A549 (cell line): Measurements from ENCODE around the gene LEFTY1. TPM values are rescaled to one million over a fixed set of nuclear protein-coding genes. Genes with fewer than 3 reads are reported as not detected.

Experiments
- ATAC-seq, 2 experiments: fragments of 200-7000 bp in 1 of 2; fragments of >200 bp in 1 of 2; cut with Nextera tagmentation in 1 of 2; cut with Tn5 transposase in 1 of 2; 3 replicates each; pipeline versions ENCODE4 v1.8.0 to v1.9.1; 2018 to 2020; ENCODE audit warnings: mild to moderate bottlenecking in 1 of 2, moderate library complexity in 1 of 2
- CTCF ChIA-PET: fragments of 300-600 bp; sonication (Branson Sonifier 250); formaldehyde crosslinking; extraction: SDS; loops from one replicate; lab custom pipeline; 2021; ENCODE audit warnings: antibody characterized with exemption, inconsistent platforms; lab: Yijun Ruan, JAX
- POLR2A ChIA-PET: fragments of 350-600 bp; formaldehyde crosslinking; extraction: SDS; loops from one replicate; lab custom pipeline; 2021; ENCODE audit warnings: antibody characterized with exemption, inconsistent platforms; lab: Yijun Ruan, JAX
- DNase-seq, 2 experiments: peaks; one replicate each; pipeline versions ENCODE4 v3.0.0 to v3.0.0-alpha.2; 2011 to 2016; ENCODE audit warnings: low read depth in 1 of 2, low spot score in 1 of 2
- FAIRE-seq: peaks from 2 replicates; lab custom pipeline; 2011; peaks lifted over from hg19 to GRCh38; lab: Jason Lieb, UNC
- H3K27ac ChIP-seq, 2 experiments: fragments of >200 bp; sonication (Bioruptor Twin); formaldehyde crosslinking; 3 replicates each; pipeline ENCODE4 v1.5.1; 2016 to 2017
- H3K4me1 ChIP-seq: fragments of >200 bp; sonication (Bioruptor Twin); formaldehyde crosslinking; 3 replicates; pipeline ENCODE4 v1.6.1; 2016
- H3K4me2 ChIP-seq: fragments of >200 bp; sonication (Bioruptor Twin); formaldehyde crosslinking; 3 replicates; pipeline ENCODE4 v1.6.1; 2016
- H3K4me3 ChIP-seq: fragments of >200 bp; sonication (Bioruptor Twin); formaldehyde crosslinking; 3 replicates; pipeline ENCODE4 v1.5.1; 2016
- H3K9me3 ChIP-seq: fragments of >200 bp; sonication (Bioruptor Twin); formaldehyde crosslinking; 3 replicates; pipeline ENCODE4 v1.6.1; 2016
- CEBPB ChIP-seq, 2 experiments: fragments of >200 bp in 1 of 2; sonication (Bioruptor Twin) in 1 of 2; formaldehyde crosslinking in 1 of 2; IDR thresholded peaks; 2 replicates each; pipeline ENCODE4 v1.6.1; 2012 to 2016
- FOSB ChIP-seq: fragments of 250-450 bp; sonication (Bioruptor Pico); IDR thresholded peaks from 2 replicates; pipeline ENCODE4 v1.5.0; 2020; ENCODE audit warnings: mild to moderate bottlenecking, moderate library complexity
- FOSL2 ChIP-seq, 2 experiments: fragments of 450-650 bp in 1 of 2; fragments of >200 bp in 1 of 2; sonication (Bioruptor Twin) in 1 of 2; formaldehyde crosslinking; IDR thresholded peaks; 2 replicates each; pipeline versions ENCODE4 v1.5.0 to v1.6.1; 2016 to 2020; ENCODE audit warnings: mild to moderate bottlenecking in 1 of 2, moderate library complexity in 1 of 2
- FOXS1 ChIP-seq: fragments of 250-450 bp; sonication (Bioruptor Pico); IDR thresholded peaks from 2 replicates; pipeline ENCODE4 v1.5.0; 2020; ENCODE audit warnings: mild to moderate bottlenecking, moderate library complexity
- HEYL ChIP-seq: fragments of 250-450 bp; sonication (Bioruptor Pico); IDR thresholded peaks from 2 replicates; pipeline ENCODE4 v1.8.0; 2021; ENCODE audit warnings: mild to moderate bottlenecking, moderate library complexity
- HOXB13 ChIP-seq: fragments of 250-450 bp; sonication (Bioruptor Pico); IDR thresholded peaks from 2 replicates; pipeline ENCODE4 v1.5.0; 2020; ENCODE audit warnings: low read depth, mild to moderate bottlenecking, moderate library complexity
- HOXB5 ChIP-seq: fragments of 250-450 bp; sonication (Bioruptor Pico); IDR thresholded peaks from 2 replicates; pipeline ENCODE4 v1.5.0; 2020; ENCODE audit warnings: mild to moderate bottlenecking, moderate library complexity
- JUNB ChIP-seq: fragments of >200 bp; sonication (Bioruptor Twin); formaldehyde crosslinking; IDR thresholded peaks from 2 replicates; pipeline ENCODE4 v1.6.1; 2016
- KDM1A ChIP-seq: fragments of 200-600 bp; sonication (generic); IDR thresholded peaks from 2 replicates; pipeline ENCODE4 v1.6.1; 2016; ENCODE audit warnings: low read depth, mild to moderate bottlenecking
- MAFK ChIP-seq: fragments of 450-650 bp; IDR thresholded peaks from 2 replicates; pipeline ENCODE4 v1.6.1; 2014; ENCODE audit not compliant: partially characterized antibody
- RAD21 ChIP-seq, 2 experiments: fragments of >200 bp in 1 of 2; sonication (Bioruptor Twin) in 1 of 2; formaldehyde crosslinking in 1 of 2; IDR thresholded peaks in 1 of 2; conservative IDR thresholded peaks in 1 of 2; 2 replicates in 1 of 2; 3 replicates in 1 of 2; pipeline ENCODE4 v1.6.1; 2012 to 2018; ENCODE audit warnings: inconsistent platforms in 1 of 2
- RNF2 ChIP-seq: fragments of 200-600 bp; sonication (generic); IDR thresholded peaks from 2 replicates; pipeline ENCODE4 v1.6.1; 2016; ENCODE audit warnings: low read depth, mild to moderate bottlenecking, antibody characterized with exemption, moderate library complexity, borderline replicate concordance
- SMC3 ChIP-seq: fragments of >200 bp; sonication (Bioruptor Twin); formaldehyde crosslinking; IDR thresholded peaks from 3 replicates; pipeline ENCODE4 v1.6.1; 2018; ENCODE audit warnings: inconsistent platforms
- SREBF2 ChIP-seq: fragments of 450-650 bp; IDR thresholded peaks from 2 replicates; pipeline ENCODE4 v1.6.1; 2014; ENCODE audit warnings: mild to moderate bottlenecking, moderate library complexity
- TFCP2L1 ChIP-seq: fragments of 250-450 bp; sonication (Bioruptor Pico); IDR thresholded peaks from 2 replicates; pipeline ENCODE4 v1.5.0; 2021; ENCODE audit warnings: mild to moderate bottlenecking
- TP53 ChIP-seq: fragments of 250-450 bp; sonication (Bioruptor Pico); IDR thresholded peaks from 2 replicates; pipeline ENCODE4 v1.5.0; 2021; ENCODE audit warnings: mild to moderate bottlenecking, moderate library complexity
- ZC3H11A ChIP-seq: fragments of 450-650 bp; IDR thresholded peaks from 2 replicates; pipeline ENCODE4 v1.6.1; 2014; ENCODE audit warnings: antibody characterized with exemption, mild to moderate bottlenecking
- ZNF302 ChIP-seq: fragments of 250-450 bp; sonication (Bioruptor Pico); IDR thresholded peaks from 2 replicates; pipeline ENCODE4 v1.9.0; 2021; ENCODE audit warnings: inconsistent platforms, mild to moderate bottlenecking, moderate library complexity
- WGBS: methylation state at CpG from one replicate; pipeline ENCODE4 v1.1.6; 2017; ENCODE audit errors: missing lambda C conversion rate; 5-methylcytosine and 5-hydroxymethylcytosine counted together
- polyA plus RNA-seq, 4 experiments: library from polyadenylated mRNA; depleted of rRNA in 3 of 4; stranded (reverse); fragments of >200 nt; fragmentation: RNase III in 1 of 4; extraction: RNeasy Plus Mini Kit Qiagen cat#74134 plus additional on column Dnase treatment in 1 of 4; gene quantifications; 2 replicates in 3 of 4; 3 replicates in 1 of 4; pipeline ENCODE4 v1.2.3, GENCODE V29; 2011 to 2017
- TF ChIP-seq, protein P1 (sequence below): IDR thresholded peaks from 2 replicates; pipeline ENCODE4 v1.6.1; 2012
- TF ChIP-seq, protein P2 (sequence below): fragments of >200 bp; sonication (Bioruptor Twin); formaldehyde crosslinking; IDR thresholded peaks from 2 replicates; pipeline ENCODE4 v1.6.1; 2016
- TF ChIP-seq, protein P3 (sequence below): fragments of >200 bp; sonication (Bioruptor Twin); formaldehyde crosslinking; IDR thresholded peaks from 3 replicates; pipeline ENCODE4 v1.5.1; 2016

LEFTY1 gene
- polyA plus RNA-seq, 2 of the 4 experiments (the other 2 are of a cell fraction), result 0.10 to 1.00 TPM

DNA sequence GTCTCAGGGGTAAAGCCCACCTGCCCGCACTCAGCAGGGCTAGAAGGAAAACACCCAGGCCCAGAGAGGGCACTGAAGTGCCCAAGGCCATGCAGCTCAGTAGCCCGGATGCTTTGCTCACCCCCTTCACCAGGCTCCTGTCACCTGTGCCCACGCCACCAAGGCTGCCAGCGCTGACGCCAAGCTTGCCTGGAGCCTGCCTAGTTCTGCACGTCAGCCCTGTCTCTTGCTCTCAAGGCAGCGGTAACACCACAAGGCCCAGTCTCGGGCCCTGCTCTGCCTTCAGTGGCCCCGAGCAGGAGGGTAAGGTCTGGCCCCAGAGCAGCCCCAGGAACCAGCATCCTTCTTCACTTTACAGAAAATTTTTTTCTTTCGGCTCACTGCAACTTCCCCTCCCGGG lies 14.5 kb downstream of the LEFTY1 start:
- no peaks in the 10 kb centered on the region for H3K9me3 ChIP-seq
- H3K4me3 ChIP-seq, result no peak overlapping the region
- DNase-seq (no peak), ATAC-seq (no peak), FAIRE-seq (no peak)
- WGBS, result 92% methylated on average over 11 of the region's 11 CpGs
- no peak overlapping the region for H3K27ac ChIP-seq
- TF ChIP-seq JUNB, result no peak
- TF ChIP-seq ZC3H11A, result no peak
- no peak for TF ChIP-seq TP53 (CRISPR knock-in tag)
- TF ChIP-seq, protein P1, sequence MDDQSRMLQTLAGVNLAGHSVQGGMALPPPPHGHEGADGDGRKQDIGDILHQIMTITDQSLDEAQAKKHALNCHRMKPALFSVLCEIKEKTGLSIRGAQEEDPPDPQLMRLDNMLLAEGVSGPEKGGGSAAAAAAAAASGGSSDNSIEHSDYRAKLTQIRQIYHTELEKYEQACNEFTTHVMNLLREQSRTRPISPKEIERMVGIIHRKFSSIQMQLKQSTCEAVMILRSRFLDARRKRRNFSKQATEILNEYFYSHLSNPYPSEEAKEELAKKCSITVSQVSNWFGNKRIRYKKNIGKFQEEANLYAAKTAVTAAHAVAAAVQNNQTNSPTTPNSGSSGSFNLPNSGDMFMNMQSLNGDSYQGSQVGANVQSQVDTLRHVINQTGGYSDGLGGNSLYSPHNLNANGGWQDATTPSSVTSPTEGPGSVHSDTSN, result no peak
- TF ChIP-seq, protein P2, sequence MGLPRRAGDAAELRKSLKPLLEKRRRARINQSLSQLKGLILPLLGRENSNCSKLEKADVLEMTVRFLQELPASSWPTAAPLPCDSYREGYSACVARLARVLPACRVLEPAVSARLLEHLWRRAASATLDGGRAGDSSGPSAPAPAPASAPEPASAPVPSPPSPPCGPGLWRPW, result no peak
- TF ChIP-seq SMC3, result no peak
- no peak for TF ChIP-seq TFCP2L1 (CRISPR knock-in tag)
- no peak for TF ChIP-seq FOSB (CRISPR knock-in tag)
- no peak overlapping the region for H3K4me2 ChIP-seq
- H3K4me1 ChIP-seq, result peaks cover 36% of the 10 kb centered on the region
- ChIA-PET CTCF (interaction anchor here (0.6 to 19.4 kb wide), 6 partner anchors 32 to 400 kb away, joined by 3 to 207 read pairs (median 3); no protein-coding TSS in a partner anchor), POLR2A (no interaction called here)

DNA sequence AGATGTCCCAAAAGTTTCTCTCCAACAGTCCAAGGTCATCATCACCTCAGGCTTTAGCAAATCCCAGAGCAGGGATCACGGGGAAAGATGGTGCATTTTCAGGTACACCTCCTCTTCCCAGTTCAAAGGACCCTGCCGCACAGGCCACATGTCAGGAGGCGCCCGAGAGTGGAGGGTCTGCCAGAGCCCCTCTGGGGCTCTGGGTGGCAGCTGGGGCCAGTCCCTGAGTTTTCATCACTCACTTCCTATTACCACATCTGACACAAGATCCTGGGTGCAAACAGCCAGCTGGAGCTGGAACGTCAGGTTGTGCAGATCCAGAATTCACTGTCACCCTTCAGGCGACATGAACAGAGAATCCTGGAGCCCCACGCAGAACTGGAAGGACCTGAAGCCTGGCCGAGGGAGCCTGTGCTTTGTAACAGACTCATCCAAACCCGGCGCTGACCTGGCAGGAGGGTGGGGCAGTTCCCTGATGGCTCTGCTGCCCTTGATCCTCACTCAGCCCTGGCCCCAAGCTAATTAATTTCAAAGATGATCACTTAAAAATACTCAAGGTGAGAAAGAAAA lies 15.6 kb downstream of the LEFTY1 start:
- H3K27ac ChIP-seq, result no peak overlapping the region
- no peaks in the 10 kb centered on the region for H3K9me3 ChIP-seq
- H3K4me1 ChIP-seq, result peaks cover 34% of the 10 kb centered on the region
- POLR2A ChIA-PET, result no interaction called here
- DNase-seq, result no peak
- TF ChIP-seq FOXS1 (CRISPR knock-in tag) (no peak), ZNF302 (CRISPR knock-in tag) (no peak), RNF2 (no peak), CEBPB (IDR thresholded peaks at IDR 0.05) (no peak)
- FAIRE-seq, result no peak
- WGBS, result 83% methylated on average over 10 of the region's 10 CpGs
- H3K4me2 ChIP-seq, result no peak overlapping the region
- CTCF ChIA-PET, result interaction anchor here (1.0 to 2.3 kb wide), 4 partner anchors 38 to 398 kb away, joined by 3 to 8 read pairs (median 3); no protein-coding TSS in a partner anchor
- no peak overlapping the region for H3K4me3 ChIP-seq
- no peak for ATAC-seq

DNA sequence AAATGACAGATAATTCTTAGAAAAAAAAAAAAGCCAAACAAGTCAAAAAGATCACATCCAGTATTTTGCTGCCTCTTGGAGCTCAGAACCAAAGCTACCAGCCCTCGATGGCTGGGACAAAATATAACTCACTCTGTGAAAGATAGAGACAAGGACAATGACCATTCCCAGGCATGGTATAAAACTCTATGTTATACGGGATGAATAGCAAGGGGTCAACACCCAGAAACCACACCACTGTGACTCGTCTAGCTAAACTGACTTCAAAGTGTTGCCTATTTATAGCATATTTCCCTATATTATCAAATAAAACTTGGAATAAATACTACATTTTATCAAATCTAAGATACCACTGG lies 16.9 kb downstream of the LEFTY1 start:
- POLR2A ChIA-PET, result interaction anchor here (0.9 to 1.9 kb wide), 3 partner anchors 10 to 191 kb away, joined by 3 to 14 read pairs (median 4); partner anchors contain the start of genes H3-3A, PYCR2 and TMEM63A
- WGBS, result 35% methylated on average over 3 of the region's 3 CpGs
- peaks cover 29% of the 10 kb centered on the region for H3K4me1 ChIP-seq
- TF ChIP-seq, protein P1, result no peak
- TF ChIP-seq FOSL2 (IDR thresholded peaks at IDR 0.05), result no peak
- TF ChIP-seq FOSL2 (CRISPR knock-in tag; IDR thresholded peaks at IDR 0.05), result no peak
- TF ChIP-seq, protein P3, sequence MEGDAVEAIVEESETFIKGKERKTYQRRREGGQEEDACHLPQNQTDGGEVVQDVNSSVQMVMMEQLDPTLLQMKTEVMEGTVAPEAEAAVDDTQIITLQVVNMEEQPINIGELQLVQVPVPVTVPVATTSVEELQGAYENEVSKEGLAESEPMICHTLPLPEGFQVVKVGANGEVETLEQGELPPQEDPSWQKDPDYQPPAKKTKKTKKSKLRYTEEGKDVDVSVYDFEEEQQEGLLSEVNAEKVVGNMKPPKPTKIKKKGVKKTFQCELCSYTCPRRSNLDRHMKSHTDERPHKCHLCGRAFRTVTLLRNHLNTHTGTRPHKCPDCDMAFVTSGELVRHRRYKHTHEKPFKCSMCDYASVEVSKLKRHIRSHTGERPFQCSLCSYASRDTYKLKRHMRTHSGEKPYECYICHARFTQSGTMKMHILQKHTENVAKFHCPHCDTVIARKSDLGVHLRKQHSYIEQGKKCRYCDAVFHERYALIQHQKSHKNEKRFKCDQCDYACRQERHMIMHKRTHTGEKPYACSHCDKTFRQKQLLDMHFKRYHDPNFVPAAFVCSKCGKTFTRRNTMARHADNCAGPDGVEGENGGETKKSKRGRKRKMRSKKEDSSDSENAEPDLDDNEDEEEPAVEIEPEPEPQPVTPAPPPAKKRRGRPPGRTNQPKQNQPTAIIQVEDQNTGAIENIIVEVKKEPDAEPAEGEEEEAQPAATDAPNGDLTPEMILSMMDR, result no peak
- no peak for TF ChIP-seq SREBF2
- no peak for TF ChIP-seq RAD21 (conservative IDR thresholded peaks at IDR 0.05 in 1 of 2, IDR thresholded peaks at IDR 0.05 in 1 of 2)
- TF ChIP-seq HOXB5 (CRISPR knock-in tag), result no peak
- TF ChIP-seq MAFK, result no peak
- TF ChIP-seq HOXB13, result no peak
- TF ChIP-seq KDM1A, result no peak
- no peak for TF ChIP-seq HEYL (CRISPR knock-in tag)
- TF ChIP-seq TP53 (CRISPR knock-in tag), result no peak
- TF ChIP-seq TFCP2L1 (CRISPR knock-in tag), result no peak
- TF ChIP-seq, all 56 proteins: peak for 0
- Histone ChIP-seq H3K27ac (peak overlapping the region in 1 of 2 experiments; percentile 30; a peak in 1 of 6 replicates), H3K9me3 (no peaks in the 10 kb centered on the region), H3K4me3 (no peak overlapping the region), H3K4me2 (peak overlapping the region; percentile 57)
- DNase-seq (no peak), FAIRE-seq (no peak), ATAC-seq (no peak)
- CTCF ChIA-PET, result interaction anchor here (0.6 to 2.4 kb wide), 8 partner anchors 11 to 326 kb away, joined by 3 to 11 read pairs (median 3); partner anchors contain the start of genes SRP9 and TMEM63A
